ENCODE data around the gene DIPK1C. TPM values are rescaled to one million over a fixed set of nuclear protein-coding genes. Genes with fewer than 3 reads are reported as not detected.

The DIPK1C gene
- total RNA-seq, 3 donors from 2014 or later (not counting 1 experiment from before 2014, with no cell fraction given), result not detected

DNA sequence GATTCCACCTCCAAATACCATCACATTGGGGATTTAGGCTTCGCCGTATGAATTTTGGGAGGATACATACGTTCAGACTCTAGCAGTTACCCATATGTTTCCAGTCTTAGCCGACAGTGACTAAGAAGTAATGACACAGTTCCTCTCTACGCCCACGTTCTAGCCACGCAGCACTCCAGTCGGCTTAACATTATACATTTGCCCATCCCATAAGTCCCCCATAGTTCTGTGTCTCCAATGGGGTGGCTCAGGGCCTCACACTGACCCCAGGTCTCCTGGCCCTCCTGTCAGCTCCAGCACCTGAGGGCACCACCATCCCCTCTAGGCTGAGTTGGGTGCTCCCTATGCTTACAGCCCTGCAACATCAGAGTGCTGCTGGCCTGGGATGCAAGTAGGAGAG lies 20.7 kb upstream of the DIPK1C start:
- TF ChIP-seq, protein P1, sequence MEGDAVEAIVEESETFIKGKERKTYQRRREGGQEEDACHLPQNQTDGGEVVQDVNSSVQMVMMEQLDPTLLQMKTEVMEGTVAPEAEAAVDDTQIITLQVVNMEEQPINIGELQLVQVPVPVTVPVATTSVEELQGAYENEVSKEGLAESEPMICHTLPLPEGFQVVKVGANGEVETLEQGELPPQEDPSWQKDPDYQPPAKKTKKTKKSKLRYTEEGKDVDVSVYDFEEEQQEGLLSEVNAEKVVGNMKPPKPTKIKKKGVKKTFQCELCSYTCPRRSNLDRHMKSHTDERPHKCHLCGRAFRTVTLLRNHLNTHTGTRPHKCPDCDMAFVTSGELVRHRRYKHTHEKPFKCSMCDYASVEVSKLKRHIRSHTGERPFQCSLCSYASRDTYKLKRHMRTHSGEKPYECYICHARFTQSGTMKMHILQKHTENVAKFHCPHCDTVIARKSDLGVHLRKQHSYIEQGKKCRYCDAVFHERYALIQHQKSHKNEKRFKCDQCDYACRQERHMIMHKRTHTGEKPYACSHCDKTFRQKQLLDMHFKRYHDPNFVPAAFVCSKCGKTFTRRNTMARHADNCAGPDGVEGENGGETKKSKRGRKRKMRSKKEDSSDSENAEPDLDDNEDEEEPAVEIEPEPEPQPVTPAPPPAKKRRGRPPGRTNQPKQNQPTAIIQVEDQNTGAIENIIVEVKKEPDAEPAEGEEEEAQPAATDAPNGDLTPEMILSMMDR (IDR thresholded peaks at IDR 0.05), result no peak
- Histone ChIP-seq H3K9me3 (ENCODE audit: control insufficient read depth, insufficient read depth, low read length) (no peaks in the 10 kb centered on the region), H3K4me3 (ENCODE audit: low read length) (no peak overlapping the region), H3K27me3 (ENCODE audit: control insufficient read depth, insufficient read depth, low read length) (no peaks in the 10 kb centered on the region), H3K27ac (ENCODE audit: low read length) (no peak overlapping the region), H3K4me1 (ENCODE audit: control insufficient read depth, insufficient read depth, low read length) (no peaks in the 10 kb centered on the region), H3K36me3 (ENCODE audit: control insufficient read depth, insufficient read depth, low read length) (no peaks in the 10 kb centered on the region)
- WGBS (ENCODE audit: insufficient coverage), result 75% methylated on average over 8 of the region's 8 CpGs
- Mint-ChIP-seq H3K9me3 (no peaks in the 10 kb centered on the region), H3K4me3 (no peak overlapping the region), H3K27me3 (ENCODE audit: low read depth in 2 of 2) (peaks cover 4 to 6% of the 10 kb centered on the region in 2 donors), H3K36me3 (no peaks in the 10 kb centered on the region), H3K4me1 (no peaks in the 10 kb centered on the region), H3K27ac (no peak overlapping the region)
- intact Hi-C loops (cut with micrococcal nuclease), result no loop called here
- DNase-seq (no peak), ATAC-seq (peak in 1 of 3 donors; percentile 17)

DNA sequence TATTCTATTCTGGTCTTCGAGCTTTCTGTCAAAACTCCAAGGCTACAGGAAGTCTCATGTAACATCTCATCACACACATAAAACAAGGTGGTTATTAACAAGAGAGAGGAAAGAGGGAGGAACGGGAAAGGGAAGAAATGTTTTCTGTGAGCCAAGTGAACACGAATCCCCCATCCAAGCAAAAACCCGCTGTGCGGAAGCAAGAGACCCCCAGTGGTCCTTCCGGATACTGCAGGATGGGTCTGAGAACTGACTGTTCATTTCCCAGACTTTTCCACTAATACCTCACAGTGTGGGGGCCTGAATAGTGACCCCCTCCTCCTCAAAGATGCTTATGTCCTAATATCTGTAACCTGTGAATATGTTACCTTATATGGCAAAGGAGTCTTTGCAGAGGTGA lies 19.0 kb upstream of the DIPK1C start:
- no peaks in the 10 kb centered on the region for H3K9me3 Mint-ChIP-seq
- TF ChIP-seq, protein P1 (IDR thresholded peaks at IDR 0.05), result no peak
- no peaks in the 10 kb centered on the region for H3K4me1 Mint-ChIP-seq
- 79% methylated on average over 4 of the region's 6 CpGs for WGBS (ENCODE audit: insufficient coverage)
- intact Hi-C loops (cut with micrococcal nuclease), result no loop called here
- Histone ChIP-seq H3K9me3 (ENCODE audit: control insufficient read depth, insufficient read depth, low read length) (no peaks in the 10 kb centered on the region), H3K36me3 (ENCODE audit: control insufficient read depth, insufficient read depth, low read length) (no peaks in the 10 kb centered on the region), H3K4me1 (ENCODE audit: control insufficient read depth, insufficient read depth, low read length) (no peaks in the 10 kb centered on the region), H3K27me3 (ENCODE audit: control insufficient read depth, insufficient read depth, low read length) (no peaks in the 10 kb centered on the region), H3K4me3 (ENCODE audit: low read length) (no peak overlapping the region), H3K27ac (ENCODE audit: low read length) (no peak overlapping the region)
- H3K27ac Mint-ChIP-seq, result no peak overlapping the region
- no peaks in the 10 kb centered on the region for H3K36me3 Mint-ChIP-seq
- no peak for ATAC-seq
- no peak overlapping the region for H3K4me3 Mint-ChIP-seq
- peaks cover 0 to 6% of the 10 kb centered on the region in 2 donors for H3K27me3 Mint-ChIP-seq (ENCODE audit: low read depth in 2 of 2)
- peak in 1 of 2 donors; percentile 22 for DNase-seq

DNA sequence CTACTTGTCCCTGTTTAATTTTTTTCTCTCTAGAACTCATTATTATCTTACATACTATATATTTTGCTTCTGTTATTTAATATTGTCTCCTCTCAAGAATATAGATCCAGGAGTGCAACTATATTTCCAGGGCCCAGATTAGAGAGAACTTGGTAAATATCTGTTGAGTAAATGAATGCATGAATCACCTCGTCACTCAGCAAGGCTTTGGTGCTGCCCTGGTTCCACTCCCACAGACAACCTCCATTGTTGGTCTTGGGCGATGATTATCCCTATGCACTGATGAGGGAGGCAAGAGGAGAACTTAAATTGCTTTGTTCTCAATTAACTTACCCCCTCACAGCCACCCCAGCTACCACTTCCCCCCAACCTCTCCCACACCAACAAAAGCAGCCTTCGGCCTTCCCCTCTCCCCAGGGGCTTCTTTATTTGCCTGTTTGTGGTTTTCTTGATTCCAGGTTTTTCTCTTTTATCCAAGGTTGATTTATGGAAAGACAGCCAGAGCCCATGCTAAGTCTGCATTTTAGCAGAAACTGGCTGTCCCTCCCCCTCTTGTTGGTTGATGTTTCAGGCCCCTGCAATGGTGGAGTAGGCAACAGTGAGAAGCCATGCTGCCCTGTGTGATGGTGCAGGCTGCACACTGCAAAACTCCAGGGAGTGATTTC lies 17.0 kb upstream of the DIPK1C start:
- Mint-ChIP-seq H3K27ac (no peak overlapping the region), H3K36me3 (no peaks in the 10 kb centered on the region), H3K9me3 (peaks cover 4 to 9% of the 10 kb centered on the region in 2 donors), H3K27me3 (ENCODE audit: low read depth in 2 of 2) (peaks cover 0 to 13% of the 10 kb centered on the region in 2 donors), H3K4me1 (no peaks in the 10 kb centered on the region), H3K4me3 (no peak overlapping the region)
- H3K4me1 ChIP-seq (ENCODE audit: control insufficient read depth, insufficient read depth, low read length), result no peaks in the 10 kb centered on the region
- no peak for ATAC-seq
- no peaks in the 10 kb centered on the region for H3K36me3 ChIP-seq (ENCODE audit: control insufficient read depth, insufficient read depth, low read length)
- H3K9me3 ChIP-seq (ENCODE audit: control insufficient read depth, insufficient read depth, low read length), result no peaks in the 10 kb centered on the region
- 95% methylated on average over 2 of the region's 3 CpGs for WGBS (ENCODE audit: insufficient coverage)
- no peak overlapping the region for H3K4me3 ChIP-seq (ENCODE audit: low read length)
- TF ChIP-seq, protein P1 (IDR thresholded peaks at IDR 0.05), result no peak
- intact Hi-C loops (cut with micrococcal nuclease), result no loop called here
- no peak for DNase-seq
- no peaks in the 10 kb centered on the region for H3K27me3 ChIP-seq (ENCODE audit: control insufficient read depth, insufficient read depth, low read length)
- no peak overlapping the region for H3K27ac ChIP-seq (ENCODE audit: low read length)

DNA sequence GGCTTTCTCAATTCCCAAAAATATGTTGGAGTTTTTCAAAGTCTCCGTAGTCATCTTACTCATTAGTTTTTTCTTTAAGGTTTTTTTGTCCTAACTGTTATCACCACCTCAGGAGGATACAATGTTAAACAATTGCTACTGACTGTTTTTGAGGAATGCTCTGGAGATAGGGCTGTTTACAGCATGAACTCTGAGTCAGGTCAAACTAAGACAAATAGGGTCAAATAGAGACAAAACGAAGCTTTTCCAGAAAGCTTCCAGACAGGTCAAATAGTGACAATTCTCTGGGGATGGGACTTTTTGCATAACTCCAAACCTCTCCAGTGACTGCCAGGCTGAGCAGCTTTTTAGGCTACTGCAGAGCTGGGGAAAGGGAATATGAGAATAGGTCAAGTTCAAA lies 15.2 kb upstream of the DIPK1C start:
- ATAC-seq, result no peak

More for the DNA sequence above, 15.2 kb upstream of the DIPK1C start:
- Histone ChIP-seq H3K27me3 (ENCODE audit: control insufficient read depth, insufficient read depth, low read length) (no peaks in the 10 kb centered on the region), H3K4me3 (ENCODE audit: low read length) (no peak overlapping the region), H3K27ac (ENCODE audit: low read length) (no peak overlapping the region), H3K9me3 (ENCODE audit: control insufficient read depth, insufficient read depth, low read length) (no peaks in the 10 kb centered on the region), H3K36me3 (ENCODE audit: control insufficient read depth, insufficient read depth, low read length) (no peaks in the 10 kb centered on the region), H3K4me1 (ENCODE audit: control insufficient read depth, insufficient read depth, low read length) (no peaks in the 10 kb centered on the region)
- H3K4me1 Mint-ChIP-seq, result no peaks in the 10 kb centered on the region
- intact Hi-C loops (cut with micrococcal nuclease), result no loop called here
- peaks cover 6 to 9% of the 10 kb centered on the region in 2 donors for H3K27me3 Mint-ChIP-seq (ENCODE audit: low read depth in 2 of 2)
- H3K36me3 Mint-ChIP-seq, result no peaks in the 10 kb centered on the region
- peaks cover 4 to 9% of the 10 kb centered on the region in 2 donors for H3K9me3 Mint-ChIP-seq
- no peak overlapping the region for H3K27ac Mint-ChIP-seq
- DNase-seq, result no peak
- no peak overlapping the region for H3K4me3 Mint-ChIP-seq
- TF ChIP-seq, protein P1 (IDR thresholded peaks at IDR 0.05), result no peak
- WGBS (ENCODE audit: insufficient coverage), result 73% methylated on average over 2 of the region's 2 CpGs
